ENCODE measurements around the gene PTPRCAP. TPM values are rescaled to one million over a fixed set of nuclear protein-coding genes. Genes with fewer than 3 reads are reported as not detected.
A peak's percentile ranks its signal among the peaks of the same experiment; 100 is the strongest.

PTPRCAP gene
- total and polyA plus RNA-seq, 5 experiments from 2014 or later, result 212 to 717 (median 647) TPM

- Mint-ChIP-seq H3K9me3 (no peaks in the 10 kb centered on the region), H3K4me1 (peaks cover 22 to 67% (median 52%) of the 10 kb centered on the region in 4 donors), H3K4me3 (peak overlapping the region in 4 of 10 donors; percentile 10 to 26 (median 14)), H3K27ac (peak overlapping the region in 9 of 10 donors; percentile 31 to 82 (median 69)), H3K36me3 (no peaks in the 10 kb centered on the region), H3K27me3 (no peaks in the 10 kb centered on the region)
- no peak for DNase-seq
- POLR2A ChIA-PET, result interaction anchor here (0.6 to 28.8 kb wide), 11 partner anchors 13 to 105 kb away, joined by 3 to 780 read pairs (median 5); partner anchors contain the start of genes PPP1CA, PTPRCAP, RPS6KB2 and TMEM134
- ATAC-seq, result no peak
Measured at GRCh38 chr11:67449116-67449844, 11.8 kb upstream of the PTPRCAP start.

GRCh38 chr11:67448220-67448609 lies 10.7 kb upstream of the PTPRCAP start:
- Mint-ChIP-seq H3K27me3 (no peaks in the 10 kb centered on the region), H3K36me3 (no peaks in the 10 kb centered on the region), H3K4me3 (peak overlapping the region in 1 of 10 donors; percentile 6), H3K9me3 (no peaks in the 10 kb centered on the region), H3K4me1 (peaks cover 22 to 74% (median 59%) of the 10 kb centered on the region in 4 donors), H3K27ac (peak overlapping the region in 7 of 10 donors; percentile 12 to 73 (median 63))
- no peak for DNase-seq
- POLR2A ChIA-PET, result interaction anchor here (0.6 to 28.8 kb wide), 12 partner anchors 8 to 1949 kb away, joined by 3 to 780 read pairs (median 4); partner anchors contain the start of genes MALAT1, PPP1CA, PTPRCAP and RAD9A
- ATAC-seq, result no peak

- Mint-ChIP-seq H3K4me1 (peaks cover 30 to 87% (median 78%) of the 10 kb centered on the region in 4 donors), H3K36me3 (no peaks in the 10 kb centered on the region), H3K27me3 (no peaks in the 10 kb centered on the region), H3K9me3 (no peaks in the 10 kb centered on the region), H3K27ac (peak overlapping the region; percentile 90 to 97 (median 93)), H3K4me3 (peak overlapping the region in 9 of 10 donors; percentile 65 to 88 (median 82))
- POLR2A ChIA-PET, result interaction anchor here (0.9 to 28.8 kb wide), 12 partner anchors 10 to 102 kb away, joined by 3 to 780 read pairs (median 19); partner anchors contain the start of genes AIP, CABP4, CARNS1 and PPP1CA
- DNase-seq, result no peak
- ATAC-seq, result no peak
Measured at GRCh38 chr11:67445515-67445914, 8.0 kb upstream of the PTPRCAP start.

- POLR2A ChIA-PET, result interaction anchor here (0.6 to 28.8 kb wide), 13 partner anchors 8 to 51 kb away, joined by 3 to 780 read pairs (median 20); partner anchors contain the start of genes CABP4, CARNS1, PPP1CA and PTPRCAP
- ATAC-seq, result peak in 1 of 2 donors; percentile 0
- H3K36me3 Mint-ChIP-seq, result no peaks in the 10 kb centered on the region
- H3K27ac Mint-ChIP-seq, result peak overlapping the region; percentile 89 to 97 (median 92)
- H3K9me3 Mint-ChIP-seq, result no peaks in the 10 kb centered on the region
- DNase-seq, result peak in 2 of 10 donors; percentile 25 to 30
- H3K4me1 Mint-ChIP-seq, result peaks cover 37 to 85% (median 78%) of the 10 kb centered on the region in 4 donors
- no peaks in the 10 kb centered on the region for H3K27me3 Mint-ChIP-seq
- peak overlapping the region; percentile 59 to 83 (median 74) for H3K4me3 Mint-ChIP-seq
Measured at GRCh38 chr11:67442504-67443404, 5.3 kb upstream of the PTPRCAP start.

- no peaks in the 10 kb centered on the region for H3K27me3 Mint-ChIP-seq
- peaks cover 0 to 3% (median 0%) of the 10 kb centered on the region in 3 donors for H3K36me3 Mint-ChIP-seq
- DNase-seq (peak in 2 of 10 donors; percentile 57 to 63), ATAC-seq (peak; percentile 5 to 38)
- peaks cover 38 to 81% (median 74%) of the 10 kb centered on the region in 4 donors for H3K4me1 Mint-ChIP-seq
- POLR2A ChIA-PET, result interaction anchor here (0.9 to 31.8 kb wide), 8 partner anchors 10 to 92 kb away, joined by 3 to 2390 read pairs (median 10); partner anchors contain the start of genes AIP, CABP4, CARNS1 and CORO1B
- H3K4me3 Mint-ChIP-seq, result peak overlapping the region; percentile 50 to 96 (median 68)
- H3K9me3 Mint-ChIP-seq, result no peaks in the 10 kb centered on the region
- H3K27ac Mint-ChIP-seq, result peak overlapping the region; percentile 90 to 97 (median 92)
Measured at GRCh38 chr11:67441731-67442351, 4.4 kb upstream of the PTPRCAP start.

GRCh38 chr11:67441098-67441563 lies 3.6 kb upstream of the PTPRCAP start:
- H3K36me3 Mint-ChIP-seq, result peaks cover 0 to 9% (median 4%) of the 10 kb centered on the region in 3 donors
- peaks cover 39 to 81% (median 73%) of the 10 kb centered on the region in 4 donors for H3K4me1 Mint-ChIP-seq
- no peaks in the 10 kb centered on the region for H3K9me3 Mint-ChIP-seq
- POLR2A ChIA-PET, result interaction anchor here (0.9 to 31.8 kb wide), 8 partner anchors 9 to 91 kb away, joined by 3 to 2390 read pairs (median 10); partner anchors contain the start of genes AIP, CABP4, CARNS1 and CORO1B
- peak in 2 of 10 donors; percentile 37 to 42 for DNase-seq
- no peak for ATAC-seq
- peak overlapping the region; percentile 74 to 97 (median 94) for H3K27ac Mint-ChIP-seq
- H3K4me3 Mint-ChIP-seq, result peak overlapping the region in 9 of 10 donors; percentile 16 to 96 (median 49)
- H3K27me3 Mint-ChIP-seq, result no peaks in the 10 kb centered on the region

- peak overlapping the region; percentile 91 to 97 (median 94) for H3K27ac Mint-ChIP-seq
- POLR2A ChIA-PET, result interaction anchor here (0.9 to 31.8 kb wide), 8 partner anchors 8 to 90 kb away, joined by 3 to 2390 read pairs (median 10); partner anchors contain the start of genes AIP, CABP4, CARNS1 and CORO1B
- ATAC-seq (no peak), DNase-seq (peak in 3 of 10 donors; percentile 21 to 32 (median 27))
- peaks cover 0 to 10% (median 4%) of the 10 kb centered on the region in 3 donors for H3K36me3 Mint-ChIP-seq
- H3K27me3 Mint-ChIP-seq, result no peaks in the 10 kb centered on the region
- peaks cover 35 to 81% (median 70%) of the 10 kb centered on the region in 4 donors for H3K4me1 Mint-ChIP-seq
- no peaks in the 10 kb centered on the region for H3K9me3 Mint-ChIP-seq
- peak overlapping the region; percentile 79 to 100 (median 96) for H3K4me3 Mint-ChIP-seq
Measured at GRCh38 chr11:67440229-67441097, 3.0 kb upstream of the PTPRCAP start.

- peak overlapping the region; percentile 82 to 100 (median 96) for H3K4me3 Mint-ChIP-seq
- peaks cover 31 to 79% (median 68%) of the 10 kb centered on the region in 4 donors for H3K4me1 Mint-ChIP-seq
- H3K36me3 Mint-ChIP-seq, result peaks cover 0 to 18% (median 4%) of the 10 kb centered on the region in 3 donors
- POLR2A ChIA-PET, result interaction anchor here (0.9 to 31.8 kb wide), 8 partner anchors 17 to 136 kb away, joined by 3 to 2390 read pairs (median 79); partner anchors contain the start of genes AIP, CABP4, CARNS1 and CDK2AP2
- ATAC-seq (no peak), DNase-seq (peak in 4 of 10 donors; percentile 22 to 35 (median 27))
- no peaks in the 10 kb centered on the region for H3K9me3 Mint-ChIP-seq
- no peaks in the 10 kb centered on the region for H3K27me3 Mint-ChIP-seq
- peak overlapping the region; percentile 91 to 97 (median 94) for H3K27ac Mint-ChIP-seq
Measured at GRCh38 chr11:67439321-67440228, 2.1 kb upstream of the PTPRCAP start.

- Mint-ChIP-seq H3K4me1 (peaks cover 35 to 81% (median 70%) of the 10 kb centered on the region in 4 donors), H3K36me3 (peaks cover 0 to 22% (median 4%) of the 10 kb centered on the region in 3 donors), H3K27me3 (no peaks in the 10 kb centered on the region), H3K9me3 (no peaks in the 10 kb centered on the region), H3K4me3 (peak overlapping the region; percentile 93 to 100 (median 96)), H3K27ac (peak overlapping the region; percentile 92 to 97 (median 95))
- ATAC-seq, result peak; percentile 44 to 47
- DNase-seq, result peak; percentile 59 to 83 (median 72)
- POLR2A ChIA-PET, result interaction anchor here (1.1 to 31.8 kb wide), 16 partner anchors 18 to 171 kb away, joined by 3 to 2390 read pairs (median 10); partner anchors contain the start of genes AIP, CABP4, CARNS1 and CDK2AP2
Measured at GRCh38 chr11:67438158-67438902, 848 bp upstream of the PTPRCAP start.
